Myocyte (in vitro differentiated cells): ENCODE measurements around the gene TMEM163. TPM values are rescaled to one million over a fixed set of nuclear protein-coding genes. Genes with fewer than 3 reads are reported as not detected.
"Not testable (repeated sequence)": the region's sequence is repeated elsewhere in the genome, so short reads cannot be mapped to it uniquely, and the experiment has no call there.

Experiments used
- DNase-seq: peaks from one replicate; pipeline ENCODE4 v3.0.0-alpha.2; 2012; ENCODE audit warnings: low read depth
- total RNA-seq: library from RNA; depleted of rRNA; stranded (reverse); fragments of >200 nt; gene quantifications from 2 replicates; pipeline ENCODE4 v1.2.3, GENCODE V29; 2014

TMEM163 gene
- total RNA-seq, 1 donor from 2014 or later, result not detected

GRCh38 chr2:134623046-134623445 lies 95.8 kb downstream of the TMEM163 start:
- no peak for DNase-seq

GRCh38 chr2:134621939-134622705 lies 96.7 kb downstream of the TMEM163 start:
- DNase-seq, result no peak

GRCh38 chr2:134619250-134619649 lies 99.5 kb downstream of the TMEM163 start:
- DNase-seq, result no peak

- not testable (repeated sequence) for DNase-seq
Measured at GRCh38 chr2:134615480-134615879, 103.3 kb downstream of the TMEM163 start.

GRCh38 chr2:134611316-134611715 lies 107.5 kb downstream of the TMEM163 start:
- no peak for DNase-seq

GRCh38 chr2:134610871-134611270 lies 107.9 kb downstream of the TMEM163 start:
- no peak for DNase-seq

GRCh38 chr2:134609924-134610513 lies 108.8 kb downstream of the TMEM163 start:
- no peak for DNase-seq

- no peak for DNase-seq
Measured at GRCh38 chr2:134603966-134604365, 114.8 kb downstream of the TMEM163 start.

- DNase-seq, result no peak
Measured at GRCh38 chr2:134602666-134603065, 116.1 kb downstream of the TMEM163 start.

GRCh38 chr2:134601264-134601663 lies 117.5 kb downstream of the TMEM163 start:
- DNase-seq, result no peak

GRCh38 chr2:134600208-134600607 lies 118.6 kb downstream of the TMEM163 start:
- no peak for DNase-seq

- no peak for DNase-seq
Measured at GRCh38 chr2:134599236-134599635, 119.6 kb downstream of the TMEM163 start.

- no peak for DNase-seq
Measured at GRCh38 chr2:134594399-134594798, 124.4 kb downstream of the TMEM163 start.

GRCh38 chr2:134593519-134593918 lies 125.3 kb downstream of the TMEM163 start:
- DNase-seq, result no peak

- no peak for DNase-seq
Measured at GRCh38 chr2:134592377-134592776, 126.4 kb downstream of the TMEM163 start.

- DNase-seq, result no peak
Measured at GRCh38 chr2:134591526-134591925, 127.3 kb downstream of the TMEM163 start.

GRCh38 chr2:134590679-134591078 lies 128.1 kb downstream of the TMEM163 start:
- no peak for DNase-seq

GRCh38 chr2:134589171-134590083 lies 129.4 kb downstream of the TMEM163 start:
- not testable (repeated sequence) for DNase-seq

GRCh38 chr2:134588556-134588955 lies 130.2 kb downstream of the TMEM163 start:
- no peak for DNase-seq

- no peak for DNase-seq
Measured at GRCh38 chr2:134586326-134586965, 132.4 kb downstream of the TMEM163 start.

- no peak for DNase-seq
Measured at GRCh38 chr2:134583997-134584520, 134.7 kb downstream of the TMEM163 start.
